HL-60/S4 (cell line): Measurements from ENCODE around the gene MTG1.
"Not testable (repeated sequence)": the region's sequence is repeated elsewhere in the genome, so short reads cannot be mapped to it uniquely, and the experiment has no call there.

Experiments
- in situ Hi-C: fragments of 300-500 bp; cut with MboI; formaldehyde crosslinking; loops from 2 replicates; pipeline ENCODE4 v1.14.3; 2022; ENCODE audit warnings: low sequenced_read_pairs

MTG1 gene

DNA sequence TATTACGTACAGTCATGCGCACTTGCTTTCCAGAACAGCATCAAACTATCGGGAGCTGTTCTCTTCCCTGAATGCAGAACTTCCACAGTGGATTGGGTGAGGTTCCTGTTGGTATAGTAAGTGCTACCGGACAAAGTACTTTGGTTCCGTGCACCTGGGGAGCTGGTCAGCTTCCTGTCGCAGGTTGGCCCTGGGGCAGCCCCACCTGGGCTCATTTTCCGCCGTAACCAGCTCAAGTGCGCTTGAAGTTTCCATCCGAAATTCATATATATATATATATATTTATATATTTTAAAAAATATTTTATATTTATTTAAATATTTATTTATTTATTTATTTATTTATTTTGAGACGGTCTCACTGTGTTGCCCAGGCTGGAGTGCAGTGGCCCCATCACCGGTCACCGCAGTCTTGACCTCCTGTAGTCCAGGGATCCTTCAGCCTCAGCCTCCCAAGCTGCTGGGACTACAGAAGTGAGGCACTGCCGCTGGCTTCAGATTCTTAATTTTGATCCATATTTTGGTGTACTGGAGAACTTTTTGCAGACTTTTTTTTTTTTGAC is 66.3 kb downstream of the MTG1 start:
- in situ Hi-C loops = no loop called here

DNA sequence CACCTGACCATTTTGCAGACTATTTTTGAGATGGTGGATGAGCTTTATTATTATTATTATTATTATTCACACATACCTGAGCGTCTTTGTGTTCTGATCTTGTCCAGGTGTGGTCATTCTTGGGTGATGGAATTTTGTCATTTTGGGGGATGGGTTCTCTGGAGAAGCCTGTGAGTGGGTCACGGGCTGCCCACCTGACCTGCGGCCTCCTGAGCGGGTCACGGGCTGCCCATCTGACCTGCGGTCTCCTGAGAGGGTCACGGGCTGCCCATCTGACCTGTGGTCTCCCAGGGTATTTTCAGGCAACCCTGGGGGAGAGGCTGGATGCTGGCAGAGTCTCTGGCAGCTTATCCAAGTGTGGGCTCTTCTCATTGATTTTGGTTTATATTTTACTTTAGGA is 67.1 kb downstream of the MTG1 start:
- in situ Hi-C loops = no loop called here

DNA sequence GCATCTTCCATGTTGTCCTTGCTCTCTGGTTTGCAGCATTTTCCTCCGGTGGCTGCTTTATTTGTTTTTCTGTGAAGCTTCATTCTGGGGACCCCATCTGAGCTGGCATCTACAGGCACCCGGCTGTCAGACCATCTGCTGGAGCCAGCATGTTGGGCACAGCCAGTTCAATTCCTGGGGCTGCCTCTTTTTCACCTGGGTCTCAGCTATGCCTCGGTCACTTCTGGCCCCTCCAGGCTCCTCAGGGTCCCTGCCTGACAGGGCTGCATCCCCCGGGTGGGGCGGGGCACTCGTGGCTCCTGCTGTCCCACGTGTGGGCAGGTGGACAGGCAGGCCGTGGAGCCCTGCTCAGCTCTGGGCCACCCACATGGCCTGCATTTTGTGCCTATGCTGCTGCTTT is 67.9 kb downstream of the MTG1 start:
- in situ Hi-C loops = no loop called here

DNA sequence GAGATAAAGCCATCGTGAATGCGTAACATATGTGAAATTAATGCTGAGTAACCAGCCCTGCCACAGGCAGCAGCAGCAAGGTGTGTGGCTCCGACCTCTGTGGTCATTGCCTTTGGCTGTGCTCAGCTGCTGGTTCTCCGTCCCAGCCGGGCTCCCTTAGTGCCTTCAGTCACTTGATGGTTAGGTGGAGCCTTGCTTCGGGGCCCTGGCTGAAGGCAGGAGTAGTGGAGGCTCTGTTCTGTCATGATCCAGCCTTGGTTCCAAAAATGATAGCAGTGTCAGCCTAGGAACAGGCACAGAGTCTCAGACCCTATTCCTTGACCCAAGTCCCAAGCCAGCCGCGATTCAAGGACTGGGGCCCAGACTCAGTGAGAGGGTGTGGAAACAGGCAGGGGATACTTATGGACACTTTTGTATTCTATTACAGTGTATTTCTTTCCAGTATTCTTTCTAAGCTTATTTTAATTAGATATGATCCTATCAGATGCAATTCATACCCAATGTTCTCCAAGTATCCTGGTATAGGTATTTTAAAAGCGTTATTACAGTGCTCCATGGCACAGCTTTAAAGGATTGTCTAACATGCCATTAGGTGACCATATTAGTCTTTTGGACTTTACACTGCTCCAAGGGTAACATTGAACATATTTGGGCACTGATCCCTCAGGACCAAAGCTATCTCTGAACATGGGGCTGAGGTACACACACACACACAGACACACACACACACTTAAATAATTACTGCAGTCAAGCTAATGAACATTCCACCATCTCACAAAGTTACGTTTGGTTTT is 68.8 kb downstream of the MTG1 start:
- in situ Hi-C loops = no loop called here

DNA sequence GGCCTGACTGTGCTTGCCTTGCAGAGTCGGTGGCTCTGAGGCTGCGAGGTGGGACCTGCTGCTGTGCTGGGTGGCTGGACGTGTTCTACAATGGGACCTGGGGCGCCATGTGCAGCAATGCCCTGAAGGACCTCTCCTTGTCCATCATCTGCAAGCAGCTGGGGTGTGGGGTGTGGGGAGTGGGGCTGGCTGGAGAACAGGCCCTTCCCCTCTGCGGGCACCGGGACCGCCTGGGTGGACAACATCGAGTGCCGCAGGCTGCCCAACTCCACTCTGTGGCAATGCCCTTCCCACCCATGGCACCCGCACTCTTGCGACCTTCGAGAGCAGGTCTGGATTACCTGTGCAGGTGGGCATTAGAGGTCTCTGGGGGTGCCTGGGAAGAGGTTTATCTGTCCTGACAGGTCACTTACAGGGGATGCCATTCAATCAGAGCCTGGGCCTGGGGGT is 70.7 kb downstream of the MTG1 start:
- in situ Hi-C loops = no loop called here

DNA sequence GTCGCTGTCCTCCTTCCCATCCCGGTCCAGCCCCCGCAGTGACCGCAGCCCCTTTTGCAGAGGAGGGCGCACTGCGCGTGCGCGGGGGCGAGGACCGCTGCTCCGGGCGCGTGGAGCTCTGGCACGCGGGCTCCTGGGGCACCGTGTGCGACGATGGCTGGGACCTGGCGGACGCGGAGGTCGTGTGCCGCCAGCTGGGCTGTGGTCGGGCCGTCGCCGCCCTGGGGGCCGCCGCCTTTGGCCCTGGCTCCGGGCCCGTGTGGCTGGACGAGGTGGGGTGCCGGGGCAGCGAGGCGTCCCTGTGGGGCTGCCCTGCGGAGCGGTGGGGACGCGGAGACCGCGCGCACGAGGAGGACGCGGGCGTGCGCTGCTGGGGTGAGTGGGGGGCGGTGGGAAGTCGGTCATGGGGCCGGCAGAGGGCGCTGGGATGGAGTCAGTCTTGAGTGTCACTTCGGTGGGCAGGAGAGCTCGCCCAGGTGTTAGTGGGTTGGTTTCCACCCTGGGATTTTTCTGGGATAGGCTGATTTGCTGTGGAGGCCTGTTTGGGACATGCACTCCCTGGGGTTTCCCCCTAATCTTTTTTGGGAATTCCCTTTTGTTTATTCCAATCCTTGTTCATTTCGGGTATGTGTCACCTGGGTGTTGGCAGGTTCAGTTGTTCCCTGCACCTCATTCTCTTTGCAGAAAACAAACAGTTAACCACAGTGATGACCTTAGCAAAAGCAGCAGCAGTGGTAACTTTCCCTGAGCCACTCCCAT is 71.4 kb downstream of the MTG1 start:
- in situ Hi-C loops = no loop called here

DNA sequence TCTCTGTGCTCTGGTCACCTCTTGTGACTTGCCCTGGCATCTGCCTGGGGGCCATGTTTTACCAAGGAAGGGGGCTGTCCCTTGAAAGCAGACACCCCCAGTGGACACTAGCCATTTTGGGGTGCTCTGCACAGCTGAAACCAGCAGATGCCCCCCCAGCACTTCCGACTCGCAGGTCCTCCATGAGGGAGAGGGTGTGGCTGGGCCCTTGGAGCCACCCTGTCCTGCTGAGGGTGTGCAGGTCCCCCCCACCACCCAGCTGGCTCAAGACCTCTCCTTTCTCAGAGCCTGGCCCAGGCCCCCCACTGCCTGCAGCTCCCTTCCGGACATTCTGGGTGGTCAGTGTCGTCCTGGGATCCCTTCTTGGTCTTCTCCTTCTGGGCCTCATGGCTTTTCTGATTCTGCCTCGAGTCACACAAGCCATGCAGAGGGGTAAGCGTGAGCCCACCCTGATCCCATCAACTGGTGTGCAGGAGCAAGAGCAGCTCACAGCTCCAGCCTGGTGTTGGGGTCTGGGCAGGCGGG is 72.1 kb downstream of the MTG1 start:
- in situ Hi-C loops = no loop called here

DNA sequence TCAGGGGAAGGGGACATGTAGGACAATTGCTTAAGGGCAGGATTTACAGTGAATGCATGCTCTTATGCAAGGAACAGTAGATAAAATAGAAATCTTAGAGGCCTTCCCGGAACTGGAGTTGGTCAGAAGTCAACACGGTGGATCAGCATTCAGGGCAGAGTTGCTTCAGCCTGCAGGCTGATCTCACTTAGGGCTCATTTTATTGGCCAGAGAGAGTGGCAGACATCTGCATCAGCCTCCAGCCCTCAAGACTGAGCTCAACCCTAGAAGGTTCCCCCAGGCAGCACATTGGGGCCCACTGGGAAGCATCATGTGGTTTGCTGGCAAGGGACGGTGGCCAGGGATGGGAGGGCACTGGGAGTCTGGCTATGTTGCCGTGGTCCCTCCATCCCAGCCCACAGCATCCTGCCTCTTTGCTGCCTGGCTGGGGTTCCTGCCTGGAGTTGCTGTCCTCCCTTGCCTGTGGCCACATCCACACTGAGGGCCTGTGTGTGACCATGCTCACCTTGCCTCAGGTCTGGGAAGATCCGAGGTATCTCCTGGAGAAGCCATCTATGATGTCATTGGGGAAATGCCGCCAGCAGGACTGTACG is 72.8 kb downstream of the MTG1 start:
- in situ Hi-C loops = no loop called here

DNA sequence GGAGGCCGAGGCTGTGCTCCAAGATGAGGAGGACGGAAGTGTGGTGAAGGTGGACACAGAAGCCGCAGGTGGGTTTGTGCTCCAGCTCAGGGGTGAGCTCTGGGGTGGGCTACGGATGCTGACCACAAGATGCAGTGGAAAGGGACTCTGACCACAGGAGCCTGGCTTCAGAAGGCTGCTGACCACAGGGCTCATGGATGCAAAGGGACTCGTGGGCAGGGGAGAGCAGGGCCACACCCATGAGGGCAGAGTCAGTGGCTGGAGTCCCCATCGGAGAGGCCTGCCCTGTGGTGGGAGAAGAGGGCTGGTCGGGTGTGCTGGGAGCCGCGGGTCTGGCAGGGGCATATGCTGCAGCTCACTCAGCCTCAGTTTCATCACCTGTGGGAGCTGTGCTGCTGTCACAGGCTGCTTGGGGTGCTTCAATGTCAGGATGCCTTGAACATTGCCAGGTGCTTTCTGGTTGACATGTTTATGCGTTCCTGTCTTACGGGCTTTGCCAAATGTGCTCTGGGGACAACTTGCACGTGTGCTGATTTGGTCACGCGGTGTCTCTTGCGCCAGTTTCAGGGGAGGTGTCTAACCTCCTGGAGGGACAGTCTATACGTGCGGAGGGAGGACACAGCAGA is 73.4 kb downstream of the MTG1 start:
- in situ Hi-C loops = no loop called here

DNA sequence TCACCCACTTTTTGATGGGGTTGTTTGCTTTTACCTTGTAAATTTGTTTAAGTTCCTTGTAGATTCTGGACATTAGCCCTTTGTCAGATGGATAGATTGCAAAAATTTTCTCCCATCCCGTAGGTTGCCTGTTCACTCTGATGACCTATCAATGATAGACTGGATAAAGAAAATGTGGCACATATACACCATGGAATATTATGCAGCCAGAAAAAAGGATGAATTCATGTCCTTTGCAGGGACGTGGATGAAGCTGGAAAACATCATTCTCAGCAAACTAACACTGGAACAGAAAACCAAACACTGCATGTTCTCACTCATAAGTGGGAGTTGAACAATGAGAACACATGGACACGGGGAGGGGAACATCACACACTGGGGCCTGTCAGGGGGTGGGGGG is 75.2 kb downstream of the MTG1 start:
- in situ Hi-C loops = not testable (repeated sequence)

DNA sequence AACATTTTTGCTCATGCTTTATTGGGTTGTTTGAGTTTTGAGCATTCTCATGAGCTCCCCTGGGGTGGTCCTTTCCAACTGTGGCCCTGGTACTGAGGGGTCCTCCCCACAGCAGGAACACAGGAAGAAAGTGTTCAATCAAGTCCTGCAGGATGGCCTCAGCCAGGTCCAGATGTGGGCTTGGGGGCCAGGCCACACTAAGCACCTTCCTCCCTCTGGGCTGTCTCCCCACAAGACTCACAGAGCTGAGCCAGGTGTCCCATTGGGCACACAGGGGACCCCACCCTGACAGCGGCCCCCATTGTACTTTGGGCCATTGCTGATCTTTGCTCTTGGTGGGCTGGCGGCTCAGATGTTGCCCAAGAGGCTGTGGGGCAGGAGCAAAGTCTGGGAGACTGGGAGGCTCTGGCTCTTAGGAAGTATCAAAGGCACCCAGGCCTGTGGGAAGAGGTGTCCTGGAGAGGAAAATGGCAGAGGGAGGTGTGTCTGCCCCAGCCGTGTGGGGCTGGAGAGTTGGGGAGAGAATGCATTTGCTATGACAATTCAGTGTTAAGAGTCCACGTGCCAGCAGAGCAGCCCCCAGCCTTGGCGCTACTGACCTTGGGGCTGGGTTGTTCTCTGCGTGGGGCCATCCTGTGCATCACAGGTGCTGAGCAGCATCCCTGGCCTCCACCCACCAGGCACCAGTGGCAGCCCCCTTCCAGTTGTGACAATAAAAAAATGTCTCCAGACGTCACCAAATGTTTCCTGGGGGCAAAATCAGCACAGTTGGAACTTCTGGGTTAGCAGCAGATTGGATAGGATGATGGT is 77.5 kb downstream of the MTG1 start:
- in situ Hi-C loops = no loop called here
